ENCODE measurements around the gene REV3L. TPM values are rescaled to one million over a fixed set of nuclear protein-coding genes. Genes with fewer than 3 reads are reported as not detected.
"Not testable (repeated sequence)": the region's sequence is repeated elsewhere in the genome, so short reads cannot be mapped to it uniquely, and the experiment has no call there.

Gene REV3L
- total RNA-seq, 1 donor from 2014 or later, result 38.0 TPM

- Mint-ChIP-seq H3K9me3 (ENCODE audit: low read depth) (no peaks in the 10 kb centered on the region), H3K36me3 (ENCODE audit: low read depth) (peaks cover 33% of the 10 kb centered on the region), H3K4me3 (ENCODE audit: unreplicated experiment) (no peak overlapping the region), H3K27me3 (ENCODE audit: low read depth) (no peaks in the 10 kb centered on the region), H3K27ac (ENCODE audit: unreplicated experiment) (no peak overlapping the region), H3K4me1 (ENCODE audit: low read depth) (peaks cover 2% of the 10 kb centered on the region)
- DNase-seq (ENCODE audit: low spot score), result no peak
- TF ChIP-seq CTCF (IDR thresholded peaks at IDR 0.05), result no peak
These were observed 175.7 kb downstream of the REV3L start for GRCh38 chr6:111307275-111307858.

DNA sequence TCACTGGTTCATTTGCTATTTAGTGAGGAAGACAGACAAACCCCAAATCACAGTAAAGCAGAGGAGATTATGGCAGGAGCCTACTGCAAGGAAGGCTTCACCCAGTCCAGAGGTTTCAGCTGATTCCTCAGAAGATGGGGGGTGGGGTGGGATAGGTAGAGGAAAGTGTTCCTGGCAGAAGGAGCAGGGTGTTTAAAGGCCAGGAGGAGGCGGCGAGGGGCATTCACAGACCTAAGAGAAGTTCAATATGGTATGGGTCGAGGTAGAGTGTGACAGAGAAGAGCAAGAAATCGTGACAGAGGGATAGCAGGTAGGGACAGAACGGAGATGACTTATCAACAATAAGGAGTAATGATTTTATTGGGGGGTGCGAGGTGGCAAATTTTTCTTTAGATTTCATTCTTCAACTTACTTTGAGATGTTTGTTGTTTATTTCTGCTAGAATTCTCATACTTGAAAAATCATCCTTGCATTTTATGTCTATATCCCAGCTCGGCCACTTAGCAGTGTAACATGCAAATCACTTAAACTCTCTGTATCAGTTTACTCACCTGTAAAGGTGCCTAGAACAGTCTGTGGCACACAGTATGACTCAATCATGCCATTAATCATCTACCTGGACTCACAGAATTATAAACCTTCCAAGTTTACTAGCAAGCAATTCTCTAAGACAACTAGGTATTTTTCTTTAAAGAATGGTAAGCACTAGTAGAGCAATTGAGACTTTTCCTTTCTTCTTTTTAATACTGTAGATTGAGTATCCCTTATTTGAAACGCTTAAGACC lies 176.7 kb downstream of the REV3L start:
- Mint-ChIP-seq H3K36me3 (ENCODE audit: low read depth) (peaks cover 33% of the 10 kb centered on the region), H3K27ac (ENCODE audit: unreplicated experiment) (no peak overlapping the region), H3K4me1 (ENCODE audit: low read depth) (peaks cover 11% of the 10 kb centered on the region), H3K27me3 (ENCODE audit: low read depth) (no peaks in the 10 kb centered on the region), H3K4me3 (ENCODE audit: unreplicated experiment) (no peak overlapping the region), H3K9me3 (ENCODE audit: low read depth) (no peaks in the 10 kb centered on the region)
- TF ChIP-seq CTCF (IDR thresholded peaks at IDR 0.05), result peak; percentile 7
- no peak for DNase-seq (ENCODE audit: low spot score)

- DNase-seq (ENCODE audit: low spot score), result no peak
- no peak for TF ChIP-seq CTCF (IDR thresholded peaks at IDR 0.05)
- peaks cover 23% of the 10 kb centered on the region for H3K36me3 Mint-ChIP-seq (ENCODE audit: low read depth)
- H3K4me3 Mint-ChIP-seq (ENCODE audit: unreplicated experiment), result no peak overlapping the region
- peaks cover 11% of the 10 kb centered on the region for H3K4me1 Mint-ChIP-seq (ENCODE audit: low read depth)
- H3K27ac Mint-ChIP-seq (ENCODE audit: unreplicated experiment), result no peak overlapping the region
- H3K9me3 Mint-ChIP-seq (ENCODE audit: low read depth), result no peaks in the 10 kb centered on the region
- H3K27me3 Mint-ChIP-seq (ENCODE audit: low read depth), result no peaks in the 10 kb centered on the region
These were observed 181.1 kb downstream of the REV3L start for GRCh38 chr6:111301946-111302345.

DNA sequence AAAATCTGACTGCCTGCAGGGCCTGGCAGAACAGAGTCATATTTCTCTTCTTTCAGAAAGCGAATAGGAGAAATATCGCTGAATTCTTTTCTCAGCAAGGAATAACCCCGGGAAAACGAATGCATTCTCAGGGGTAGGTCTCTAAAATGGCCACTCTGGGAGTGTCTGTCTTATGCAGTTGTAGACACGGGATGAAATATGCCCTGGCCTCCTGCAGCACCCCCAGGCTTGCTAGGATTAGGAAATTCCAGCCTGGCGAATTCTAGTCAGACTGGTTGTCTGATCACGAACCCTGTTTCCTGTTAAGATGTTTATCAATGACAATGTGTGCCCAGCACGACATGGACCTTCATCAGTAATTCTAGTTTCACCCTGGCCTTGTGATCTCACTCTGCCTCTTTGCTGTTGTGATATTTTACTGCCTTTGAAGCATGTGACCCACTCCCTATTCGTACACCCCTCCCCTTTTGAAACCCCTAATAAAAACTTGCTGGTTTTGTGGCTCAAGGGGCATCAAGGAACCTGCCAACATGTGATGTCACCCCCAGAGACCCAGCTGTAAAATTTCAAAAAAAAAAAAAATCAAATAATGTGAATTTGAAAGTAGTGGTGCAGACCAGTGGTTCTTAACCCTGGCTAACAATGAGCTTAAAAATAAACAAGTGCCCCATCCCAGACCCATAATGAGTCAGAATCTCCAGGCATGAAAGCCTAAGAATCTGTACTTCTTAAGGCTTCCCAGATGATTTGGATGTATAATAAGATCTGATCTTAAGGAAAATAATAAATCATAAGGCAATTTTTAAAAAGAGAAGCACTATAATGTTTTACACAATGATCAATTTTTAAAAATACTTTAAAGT lies 181.8 kb downstream of the REV3L start:
- H3K27ac Mint-ChIP-seq (ENCODE audit: unreplicated experiment); DNase-seq (ENCODE audit: low spot score); H3K4me3 Mint-ChIP-seq (ENCODE audit: unreplicated experiment); H3K9me3 Mint-ChIP-seq (ENCODE audit: low read depth); H3K27me3 Mint-ChIP-seq (ENCODE audit: low read depth): not testable (repeated sequence)
- H3K36me3 Mint-ChIP-seq (ENCODE audit: low read depth), result peaks cover 20% of the 10 kb centered on the region
- H3K4me1 Mint-ChIP-seq (ENCODE audit: low read depth), result peaks cover 11% of the 10 kb centered on the region

DNA sequence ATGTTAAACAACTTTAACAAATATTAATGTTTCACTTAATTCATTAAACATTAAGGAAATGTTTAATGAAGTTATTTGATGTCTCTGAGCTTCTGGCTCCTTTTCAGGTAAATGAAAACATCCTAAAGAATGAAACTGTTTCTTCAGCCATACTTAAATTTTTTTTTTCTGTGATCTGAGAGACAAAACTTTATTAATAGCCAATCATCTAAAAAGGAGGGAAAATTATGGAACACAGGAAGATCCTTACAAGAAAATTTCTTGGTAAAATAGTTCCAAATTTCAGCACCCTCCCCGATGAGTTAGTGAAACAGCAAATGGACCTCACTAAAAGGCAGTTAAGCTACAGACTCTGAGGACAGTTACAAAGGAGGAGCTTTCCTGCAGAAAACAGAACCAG lies 185.2 kb downstream of the REV3L start:
- H3K4me3 Mint-ChIP-seq (ENCODE audit: unreplicated experiment), result no peak overlapping the region
- TF ChIP-seq CTCF (IDR thresholded peaks at IDR 0.05), result no peak
- H3K4me1 Mint-ChIP-seq (ENCODE audit: low read depth), result peaks cover 11% of the 10 kb centered on the region
- H3K27ac Mint-ChIP-seq (ENCODE audit: unreplicated experiment), result no peak overlapping the region
- H3K27me3 Mint-ChIP-seq (ENCODE audit: low read depth), result no peaks in the 10 kb centered on the region
- H3K9me3 Mint-ChIP-seq (ENCODE audit: low read depth), result no peaks in the 10 kb centered on the region
- DNase-seq (ENCODE audit: low spot score), result no peak
- peaks cover 13% of the 10 kb centered on the region for H3K36me3 Mint-ChIP-seq (ENCODE audit: low read depth)

Measured in chondrocyte (in vitro differentiated cells).